HEK293 (cell line): ENCODE data around the gene GRB10.

Experiments
- CTCF ChIA-PET: fragments of 350-600 bp; formaldehyde crosslinking; extraction: SDS; loops from one replicate; lab custom pipeline; 2021; ENCODE audit warnings: antibody characterized with exemption; lab: Yijun Ruan, JAX
- POLR2A ChIA-PET: fragments of 300-600 bp; formaldehyde crosslinking; extraction: SDS; loops from one replicate; lab custom pipeline; 2020; ENCODE audit warnings: antibody characterized with exemption, inconsistent platforms; lab: Yijun Ruan, JAX
- H3K27ac ChIP-seq: fragments of 200-500 bp; sonication (Bioruptor generic); 2 replicates; pipeline ENCODE4 v1.5.1; 2014; ENCODE audit warnings: low read depth, low read length, control low read depth, inconsistent platforms; ENCODE audit errors: extremely low read depth
- H3K36me3 ChIP-seq, 2 experiments: fragments of 200-500 bp in 1 of 2; sonication (Bioruptor generic) in 1 of 2; 1 replicate in 1 of 2; 2 replicates in 1 of 2; pipeline ENCODE4 v1.5.1; 2014 to 2017; ENCODE audit warnings: inconsistent platforms in 2 of 2, low read length in 2 of 2; ENCODE audit not compliant: control insufficient read depth in 2 of 2, insufficient read depth in 1 of 2
- H3K4me1 ChIP-seq: fragments of 200-500 bp; sonication (Bioruptor generic); 2 replicates; pipeline ENCODE4 v1.5.1; 2014; ENCODE audit warnings: mild to moderate bottlenecking, low read length, inconsistent platforms; ENCODE audit not compliant: control insufficient read depth, insufficient read depth
- H3K4me3 ChIP-seq: 2 replicates; pipeline ENCODE4 v1.5.1; 2011; ENCODE audit warnings: low read depth, mild to moderate bottlenecking, control low read depth, low read length, moderate library complexity
- H3K9me3 ChIP-seq: fragments of 200-500 bp; sonication (Bioruptor generic); 2 replicates; pipeline ENCODE4 v1.5.1; 2014; ENCODE audit warnings: low read depth, low read length, inconsistent platforms; ENCODE audit not compliant: control insufficient read depth, insufficient read depth
- BCL11B ChIP-seq: fragments of 450-650 bp; formaldehyde crosslinking; IDR thresholded peaks from 2 replicates; pipeline ENCODE4 v1.5.1; 2016; ENCODE audit warnings: low read depth, missing biosample characterization, missing genetic modification characterization
- FEZF1 ChIP-seq: fragments of 450-650 bp; formaldehyde crosslinking; IDR thresholded peaks from 2 replicates; pipeline ENCODE4 v1.5.1; 2016; ENCODE audit warnings: missing biosample characterization, missing genetic modification characterization
- GLIS1 ChIP-seq: fragments of 450-650 bp; formaldehyde crosslinking; IDR thresholded peaks from 2 replicates; pipeline ENCODE4 v1.5.1; 2016; ENCODE audit warnings: missing biosample characterization, missing genetic modification characterization
- KLF1 ChIP-seq: fragments of 450-650 bp; formaldehyde crosslinking; IDR thresholded peaks from 2 replicates; pipeline ENCODE4 v1.5.1; 2016; ENCODE audit warnings: missing biosample characterization, missing genetic modification characterization
- MZF1 ChIP-seq: fragments of 450-650 bp; formaldehyde crosslinking; IDR thresholded peaks from 2 replicates; pipeline ENCODE4 v1.5.1; 2017; ENCODE audit warnings: missing biosample characterization, missing genetic modification characterization, borderline replicate concordance
- OSR2 ChIP-seq: fragments of 450-650 bp; formaldehyde crosslinking; IDR thresholded peaks from 2 replicates; pipeline ENCODE4 v1.5.1; 2016; ENCODE audit warnings: missing biosample characterization, missing genetic modification characterization
- REPIN1 ChIP-seq: fragments of 450-650 bp; formaldehyde crosslinking; IDR thresholded peaks from 2 replicates; pipeline ENCODE4 v1.5.1; 2017; ENCODE audit warnings: missing biosample characterization, missing genetic modification characterization, low read depth
- WT1 ChIP-seq: fragments of 450-650 bp; formaldehyde crosslinking; IDR thresholded peaks from 2 replicates; pipeline ENCODE4 v1.5.1; 2016; ENCODE audit warnings: missing biosample characterization, missing genetic modification characterization
- ZNF121 ChIP-seq: fragments of 450-650 bp; formaldehyde crosslinking; IDR thresholded peaks from 2 replicates; pipeline ENCODE4 v1.5.1; 2016; ENCODE audit warnings: missing biosample characterization, missing genetic modification characterization
- ZNF214 ChIP-seq: fragments of 450-650 bp; formaldehyde crosslinking; IDR thresholded peaks from 2 replicates; pipeline ENCODE4 v1.5.1; 2017; ENCODE audit warnings: missing biosample characterization, mild to moderate bottlenecking, missing genetic modification characterization, borderline replicate concordance
- ZNF23 ChIP-seq: fragments of 450-650 bp; formaldehyde crosslinking; IDR thresholded peaks from 2 replicates; pipeline ENCODE4 v1.5.1; 2016; ENCODE audit warnings: missing biosample characterization, missing genetic modification characterization, borderline replicate concordance
- ZNF24 ChIP-seq: fragments of 450-650 bp; formaldehyde crosslinking; IDR thresholded peaks from 2 replicates; pipeline ENCODE4 v1.5.1; 2016; ENCODE audit warnings: missing biosample characterization, missing genetic modification characterization
- ZNF335 ChIP-seq: fragments of 450-650 bp; formaldehyde crosslinking; conservative IDR thresholded peaks from 2 replicates; pipeline ENCODE4 v1.5.1; 2016; ENCODE audit warnings: missing biosample characterization, missing genetic modification characterization
- ZNF404 ChIP-seq: fragments of 450-650 bp; formaldehyde crosslinking; IDR thresholded peaks from 2 replicates; pipeline ENCODE4 v1.5.1; 2017; ENCODE audit warnings: missing biosample characterization, missing genetic modification characterization
- ZNF416 ChIP-seq: fragments of 450-650 bp; formaldehyde crosslinking; IDR thresholded peaks from 2 replicates; pipeline ENCODE4 v1.5.1; 2016; ENCODE audit warnings: missing biosample characterization, missing genetic modification characterization
- ZNF426 ChIP-seq: fragments of 450-650 bp; formaldehyde crosslinking; IDR thresholded peaks from 2 replicates; pipeline ENCODE4 v1.5.1; 2017; ENCODE audit warnings: missing biosample characterization, missing genetic modification characterization, mild to moderate bottlenecking, inconsistent platforms, moderate library complexity
- ZNF555 ChIP-seq: fragments of 450-650 bp; formaldehyde crosslinking; conservative IDR thresholded peaks from 2 replicates; pipeline ENCODE4 v1.5.1; 2017; ENCODE audit warnings: missing biosample characterization, mild to moderate bottlenecking, missing genetic modification characterization, inconsistent platforms
- ZNF596 ChIP-seq: fragments of 450-650 bp; IDR thresholded peaks from 2 replicates; pipeline ENCODE4 v1.5.0; 2018; ENCODE audit warnings: missing biosample characterization, mild to moderate bottlenecking, missing genetic modification characterization, moderate library complexity
- ZNF626 ChIP-seq: fragments of 450-650 bp; sonication (Bioruptor Pico); formaldehyde crosslinking; IDR thresholded peaks from 2 replicates; pipeline ENCODE4 v1.5.1; 2018; ENCODE audit warnings: missing biosample characterization, missing genetic modification characterization, inconsistent platforms
- ZNF670 ChIP-seq: fragments of 450-650 bp; formaldehyde crosslinking; IDR thresholded peaks from 2 replicates; pipeline ENCODE4 v1.5.1; 2016; ENCODE audit warnings: missing biosample characterization, missing genetic modification characterization, low read depth
- ZNF707 ChIP-seq: fragments of 450-650 bp; formaldehyde crosslinking; IDR thresholded peaks from 2 replicates; pipeline ENCODE4 v1.5.1; 2016; ENCODE audit warnings: missing biosample characterization, missing genetic modification characterization
- ZNF843 ChIP-seq: fragments of 450-650 bp; formaldehyde crosslinking; IDR thresholded peaks from 2 replicates; pipeline ENCODE4 v1.5.1; 2016; ENCODE audit warnings: missing biosample characterization, missing genetic modification characterization
- TF ChIP-seq, protein P1 (sequence below): fragments of 450-650 bp; formaldehyde crosslinking; IDR thresholded peaks from 2 replicates; pipeline ENCODE4 v1.5.1; 2016; ENCODE audit warnings: missing biosample characterization, missing genetic modification characterization
- TF ChIP-seq, protein P2 (sequence below): fragments of 450-650 bp; formaldehyde crosslinking; IDR thresholded peaks from 2 replicates; pipeline ENCODE4 v1.5.1; 2016; ENCODE audit warnings: missing biosample characterization, missing genetic modification characterization

Gene GRB10

DNA sequence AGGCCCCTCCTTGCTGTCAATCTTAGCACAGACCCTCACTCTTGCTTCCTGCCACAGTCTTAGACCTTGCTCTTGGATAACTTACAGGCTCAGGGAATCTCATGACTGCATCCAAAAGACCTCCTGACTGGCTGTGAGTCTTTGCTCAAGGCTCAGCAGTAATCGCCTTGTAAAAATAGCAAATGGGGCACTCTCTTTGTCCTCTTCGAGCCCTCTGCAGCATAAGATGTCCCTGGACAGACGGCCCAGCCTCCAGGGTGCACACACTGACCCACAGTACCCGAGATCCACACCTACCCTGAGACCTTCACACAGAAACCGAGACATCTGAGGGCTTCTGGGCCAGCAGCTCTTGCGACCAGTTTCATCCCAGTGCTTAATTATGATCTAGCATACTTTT is 151.6 kb downstream of the GRB10 start:
- TF ChIP-seq ZNF335 (tag by site-specific recombination) (no peak), ZNF596 (tag by site-specific recombination) (no peak), WT1 (tag by site-specific recombination) (no peak), ZNF404 (tag by site-specific recombination) (no peak), ZNF555 (tag by site-specific recombination) (no peak), ZNF707 (no peak), ZNF670 (tag by site-specific recombination) (no peak), ZNF121 (tag by site-specific recombination) (no peak), ZNF214 (tag by site-specific recombination) (no peak), ZNF23 (tag by site-specific recombination) (no peak), MZF1 (no peak)
- TF ChIP-seq, protein P1, sequence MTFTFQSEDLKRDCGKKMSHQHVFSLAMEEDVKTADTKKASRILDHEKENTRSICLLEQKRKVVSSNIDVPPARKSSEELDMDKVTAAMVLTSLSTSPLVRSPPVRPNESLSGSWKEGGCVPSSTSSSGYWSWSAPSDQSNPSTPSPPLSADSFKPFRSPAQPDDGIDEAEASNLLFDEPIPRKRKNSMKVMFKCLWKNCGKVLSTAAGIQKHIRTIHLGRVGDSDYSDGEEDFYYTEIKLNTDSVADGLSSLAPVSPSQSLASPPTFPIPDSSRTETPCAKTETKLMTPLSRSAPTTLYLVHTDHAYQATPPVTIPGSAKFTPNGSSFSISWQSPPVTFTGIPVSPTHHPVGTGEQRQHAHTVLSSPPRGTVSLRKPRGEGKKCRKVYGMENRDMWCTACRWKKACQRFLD, result no peak
- POLR2A ChIA-PET, result interaction anchor here (0.6 kb wide), 1 partner anchor 746 kb away, joined by 10 read pairs; no protein-coding TSS in a partner anchor
- Histone ChIP-seq H3K27ac (no peak overlapping the region), H3K4me1 (no peaks in the 10 kb centered on the region), H3K4me3 (no peak overlapping the region), H3K36me3 (peaks cover 0 to 6% of the 10 kb centered on the region in 2 experiments; a peak in 1 of 3 replicates), H3K9me3 (no peaks in the 10 kb centered on the region)
- CTCF ChIA-PET, result no interaction called here

DNA sequence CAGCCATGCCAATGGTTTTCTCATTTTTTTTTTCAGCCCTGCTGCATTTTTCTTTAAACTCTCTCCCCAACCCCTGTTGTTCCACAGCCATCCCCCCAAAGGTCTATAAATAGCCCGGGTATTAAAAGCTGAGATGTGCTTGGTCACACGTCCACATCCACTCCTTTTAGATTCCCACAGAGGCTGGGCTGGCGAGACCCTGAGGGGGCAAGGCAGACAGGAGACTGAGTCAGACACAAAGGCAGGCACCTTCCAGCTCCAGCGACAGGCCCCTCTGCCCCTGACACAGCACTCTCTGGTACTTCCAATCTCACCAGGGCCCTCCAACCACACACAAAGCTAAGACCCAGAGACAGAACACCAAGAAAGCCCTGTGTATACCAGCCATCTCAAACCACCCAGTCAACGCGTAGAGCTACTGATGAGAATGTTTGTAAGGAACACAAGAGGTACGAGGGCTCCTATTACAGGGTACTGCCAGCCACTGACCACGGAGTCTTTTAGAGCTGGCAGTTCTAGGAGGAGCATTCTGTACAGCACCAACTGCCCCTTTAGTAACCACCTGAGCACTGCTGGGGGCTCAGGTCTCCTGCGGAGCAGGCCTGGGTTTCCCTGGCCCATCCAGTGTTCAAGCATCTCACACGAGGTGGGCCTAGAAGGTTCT is 153.3 kb downstream of the GRB10 start:
- Histone ChIP-seq H3K4me3 (no peak overlapping the region), H3K4me1 (no peaks in the 10 kb centered on the region), H3K27ac (no peak overlapping the region), H3K9me3 (no peaks in the 10 kb centered on the region), H3K36me3 (peaks cover 0 to 7% of the 10 kb centered on the region in 2 experiments; a peak in 1 of 3 replicates)
- ChIA-PET POLR2A (no interaction called here), CTCF (interaction anchor here (0.8 kb wide), 3 partner anchors 16 to 126 kb away, joined by 3 read pairs; no protein-coding TSS in a partner anchor)
- TF ChIP-seq WT1 (tag by site-specific recombination) (no peak), ZNF626 (no peak), BCL11B (tag by site-specific recombination) (no peak), GLIS1 (tag by site-specific recombination) (no peak), REPIN1 (no peak), KLF1 (tag by site-specific recombination) (no peak), ZNF843 (tag by site-specific recombination) (no peak), FEZF1 (tag by site-specific recombination) (no peak), ZNF416 (no peak), OSR2 (tag by site-specific recombination) (no peak), ZNF24 (tag by site-specific recombination) (no peak), ZNF426 (tag by site-specific recombination) (no peak)
- TF ChIP-seq, protein P2, sequence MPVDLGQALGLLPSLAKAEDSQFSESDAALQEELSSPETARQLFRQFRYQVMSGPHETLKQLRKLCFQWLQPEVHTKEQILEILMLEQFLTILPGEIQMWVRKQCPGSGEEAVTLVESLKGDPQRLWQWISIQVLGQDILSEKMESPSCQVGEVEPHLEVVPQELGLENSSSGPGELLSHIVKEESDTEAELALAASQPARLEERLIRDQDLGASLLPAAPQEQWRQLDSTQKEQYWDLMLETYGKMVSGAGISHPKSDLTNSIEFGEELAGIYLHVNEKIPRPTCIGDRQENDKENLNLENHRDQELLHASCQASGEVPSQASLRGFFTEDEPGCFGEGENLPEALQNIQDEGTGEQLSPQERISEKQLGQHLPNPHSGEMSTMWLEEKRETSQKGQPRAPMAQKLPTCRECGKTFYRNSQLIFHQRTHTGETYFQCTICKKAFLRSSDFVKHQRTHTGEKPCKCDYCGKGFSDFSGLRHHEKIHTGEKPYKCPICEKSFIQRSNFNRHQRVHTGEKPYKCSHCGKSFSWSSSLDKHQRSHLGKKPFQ (tag by site-specific recombination), result no peak
